GM19463 (cell line): ENCODE results near the gene WDR81.
"Not testable (repeated sequence)": the region's sequence is repeated elsewhere in the genome, so short reads cannot be mapped to it uniquely, and the experiment has no call there.

Experiments
- ATAC-seq: cut with Tn5 transposase; IDR thresholded peaks from one replicate; pipeline ENCODE4 v1.9.1; 2021; ENCODE audit warnings: mild to moderate bottlenecking, moderate library complexity; ENCODE audit not compliant: unreplicated experiment

Gene WDR81

GRCh38 chr17:1713160-1713877 is 11.2 kb upstream of the WDR81 start:
- no peak for ATAC-seq

GRCh38 chr17:1713878-1714426 is 10.6 kb upstream of the WDR81 start:
- no peak for ATAC-seq

- ATAC-seq = no peak
Measured at GRCh38 chr17:1714427-1714979, 10.0 kb upstream of the WDR81 start.

- no peak for ATAC-seq
Measured at GRCh38 chr17:1714980-1715802, 9.3 kb upstream of the WDR81 start.

- no peak for ATAC-seq
Measured at GRCh38 chr17:1715803-1716075, 8.8 kb upstream of the WDR81 start.

GRCh38 chr17:1716076-1716911 is 8.2 kb upstream of the WDR81 start:
- peak; percentile 74 for ATAC-seq

- ATAC-seq = peak; percentile 40
Measured at GRCh38 chr17:1716912-1717695, 7.4 kb upstream of the WDR81 start.

GRCh38 chr17:1718362-1719165 is 5.9 kb upstream of the WDR81 start:
- no peak for ATAC-seq

GRCh38 chr17:1720856-1721386 is 3.6 kb upstream of the WDR81 start:
- no peak for ATAC-seq

GRCh38 chr17:1722022-1722421 is 2.5 kb upstream of the WDR81 start:
- not testable (repeated sequence) for ATAC-seq

- ATAC-seq = peak; percentile 30
Measured at GRCh38 chr17:1724869-1725641, 551 bp downstream of the WDR81 start.

GRCh38 chr17:1725642-1726511 is 1.4 kb downstream of the WDR81 start:
- no peak for ATAC-seq

- no peak for ATAC-seq
Measured at GRCh38 chr17:1726626-1727257, 2.2 kb downstream of the WDR81 start.

GRCh38 chr17:1727258-1727789 is 2.8 kb downstream of the WDR81 start:
- no peak for ATAC-seq

GRCh38 chr17:1727876-1728630 is 3.5 kb downstream of the WDR81 start:
- no peak for ATAC-seq

GRCh38 chr17:1729966-1730325 is 5.4 kb downstream of the WDR81 start:
- ATAC-seq = no peak
